A549 (cell line): ENCODE measurements around the gene ZNF205. TPM values are rescaled to one million over a fixed set of nuclear protein-coding genes. Genes with fewer than 3 reads are reported as not detected.

Experiments
- ATAC-seq, 2 experiments: fragments of 200-7000 bp in 1 of 2; fragments of >200 bp in 1 of 2; cut with Nextera tagmentation in 1 of 2; cut with Tn5 transposase in 1 of 2; 3 replicates each; pipeline versions ENCODE4 v1.8.0 to v1.9.1; 2018 to 2020; ENCODE audit warnings: mild to moderate bottlenecking in 1 of 2, moderate library complexity in 1 of 2
- CTCF ChIA-PET: fragments of 300-600 bp; sonication (Branson Sonifier 250); formaldehyde crosslinking; extraction: SDS; loops from one replicate; lab custom pipeline; 2021; ENCODE audit warnings: antibody characterized with exemption, inconsistent platforms; lab: Yijun Ruan, JAX
- POLR2A ChIA-PET: fragments of 350-600 bp; formaldehyde crosslinking; extraction: SDS; loops from one replicate; lab custom pipeline; 2021; ENCODE audit warnings: antibody characterized with exemption, inconsistent platforms; lab: Yijun Ruan, JAX
- DNase-seq, 2 experiments: peaks; one replicate each; pipeline versions ENCODE4 v3.0.0 to v3.0.0-alpha.2; 2011 to 2016; ENCODE audit warnings: low read depth in 1 of 2, low spot score in 1 of 2
- FAIRE-seq: peaks from 2 replicates; lab custom pipeline; 2011; peaks lifted over from hg19 to GRCh38; lab: Jason Lieb, UNC
- H3K27ac ChIP-seq, 2 experiments: fragments of >200 bp; sonication (Bioruptor Twin); formaldehyde crosslinking; 3 replicates each; pipeline ENCODE4 v1.5.1; 2016 to 2017
- H3K4me1 ChIP-seq: fragments of >200 bp; sonication (Bioruptor Twin); formaldehyde crosslinking; 3 replicates; pipeline ENCODE4 v1.6.1; 2016
- H3K4me2 ChIP-seq: fragments of >200 bp; sonication (Bioruptor Twin); formaldehyde crosslinking; 3 replicates; pipeline ENCODE4 v1.6.1; 2016
- H3K4me3 ChIP-seq: fragments of >200 bp; sonication (Bioruptor Twin); formaldehyde crosslinking; 3 replicates; pipeline ENCODE4 v1.5.1; 2016
- H3K9me3 ChIP-seq: fragments of >200 bp; sonication (Bioruptor Twin); formaldehyde crosslinking; 3 replicates; pipeline ENCODE4 v1.6.1; 2016
- BHLHE40 ChIP-seq: IDR thresholded peaks from 2 replicates; pipeline ENCODE4 v1.6.1; 2012; ENCODE audit warnings: low read depth, low read length, inconsistent platforms
- CTCF ChIP-seq: fragments of >200 bp; sonication (Bioruptor Twin); formaldehyde crosslinking; IDR thresholded peaks from 3 replicates; pipeline ENCODE4 v1.5.1; 2016
- GATA3 ChIP-seq: IDR thresholded peaks from 2 replicates; pipeline ENCODE4 v1.6.1; 2012; ENCODE audit warnings: borderline replicate concordance
- JUNB ChIP-seq: fragments of >200 bp; sonication (Bioruptor Twin); formaldehyde crosslinking; IDR thresholded peaks from 2 replicates; pipeline ENCODE4 v1.6.1; 2016
- MYC ChIP-seq: IDR thresholded peaks from 2 replicates; pipeline ENCODE4 v1.6.1; 2012; ENCODE audit warnings: mild to moderate bottlenecking, inconsistent platforms, low read length, improper control_type of control experiment, borderline replicate concordance
- NFE2L2 ChIP-seq: fragments of 150-350 bp; conservative IDR thresholded peaks from 2 replicates; pipeline ENCODE4 v1.6.1; 2014; ENCODE audit warnings: low read length
- RAD21 ChIP-seq, 2 experiments: fragments of >200 bp in 1 of 2; sonication (Bioruptor Twin) in 1 of 2; formaldehyde crosslinking in 1 of 2; IDR thresholded peaks in 1 of 2; conservative IDR thresholded peaks in 1 of 2; 2 replicates in 1 of 2; 3 replicates in 1 of 2; pipeline ENCODE4 v1.6.1; 2012 to 2018; ENCODE audit warnings: inconsistent platforms in 1 of 2
- RFX5 ChIP-seq: fragments of 450-650 bp; IDR thresholded peaks from 2 replicates; pipeline ENCODE4 v1.7.1; 2014; ENCODE audit warnings: antibody characterized with exemption, mild to moderate bottlenecking, moderate library complexity
- SMC3 ChIP-seq: fragments of >200 bp; sonication (Bioruptor Twin); formaldehyde crosslinking; IDR thresholded peaks from 3 replicates; pipeline ENCODE4 v1.6.1; 2018; ENCODE audit warnings: inconsistent platforms
- WGBS: methylation state at CpG from one replicate; pipeline ENCODE4 v1.1.6; 2017; ENCODE audit errors: missing lambda C conversion rate; 5-methylcytosine and 5-hydroxymethylcytosine counted together
- polyA plus RNA-seq, 4 experiments: library from polyadenylated mRNA; depleted of rRNA in 3 of 4; stranded (reverse); fragments of >200 nt; fragmentation: RNase III in 1 of 4; extraction: RNeasy Plus Mini Kit Qiagen cat#74134 plus additional on column Dnase treatment in 1 of 4; gene quantifications; 2 replicates in 3 of 4; 3 replicates in 1 of 4; pipeline ENCODE4 v1.2.3, GENCODE V29; 2011 to 2017
- TF ChIP-seq, protein P1 (sequence below): fragments of 250-450 bp; sonication (Bioruptor Pico); IDR thresholded peaks from 2 replicates; pipeline ENCODE4 v1.5.0; 2020; ENCODE audit warnings: low read depth, mild to moderate bottlenecking, moderate library complexity
- TF ChIP-seq, protein P2 (sequence below): IDR thresholded peaks from 2 replicates; pipeline ENCODE4 v1.6.1; 2012
- TF ChIP-seq, protein P3 (sequence below): fragments of 200-600 bp; sonication (generic); IDR thresholded peaks from 2 replicates; pipeline ENCODE4 v1.6.1; 2016; ENCODE audit warnings: antibody characterized with exemption, mild to moderate bottlenecking, moderate library complexity

The ZNF205 gene
- polyA plus RNA-seq, 2 of the 4 experiments (the other 2 are of a cell fraction) = 4.3 to 9.6 TPM

DNA sequence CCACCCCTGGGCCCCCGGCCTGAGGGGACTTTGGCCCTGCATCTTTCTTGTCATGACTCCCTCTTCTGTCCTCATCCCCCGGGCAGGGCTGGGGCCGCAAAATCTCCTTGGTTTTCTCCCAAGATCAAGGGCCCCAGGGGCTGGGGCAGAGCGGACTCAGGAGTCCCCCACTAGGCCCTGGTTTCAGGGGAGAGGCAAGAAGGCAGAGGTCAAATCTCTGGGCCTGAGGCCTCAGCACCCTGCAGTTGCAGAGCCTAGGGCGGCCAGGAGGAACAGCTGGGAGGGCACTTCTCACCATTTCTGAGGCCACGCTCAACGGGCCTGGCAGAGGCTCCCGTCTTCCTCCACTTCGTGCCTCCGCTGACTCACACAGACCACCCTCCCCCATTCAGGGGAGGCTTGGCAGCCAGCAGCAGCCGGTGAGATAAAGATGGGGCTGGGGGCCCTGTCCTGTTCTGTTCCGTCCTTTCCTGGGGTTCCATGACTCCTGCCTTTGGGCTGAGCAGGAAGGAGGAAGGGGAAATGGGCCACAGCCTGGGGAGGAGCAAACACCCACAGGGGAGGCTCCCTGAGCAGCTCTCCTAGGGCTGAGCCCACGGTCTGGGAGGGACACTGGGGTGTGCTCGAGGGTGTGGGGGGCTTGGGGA, 25.7 kb upstream of the ZNF205 start:
- 80% methylated on average over 13 of the region's 14 CpGs for WGBS
- ChIA-PET CTCF (interaction anchor here (0.9 to 4.1 kb wide), 8 partner anchors 9 to 55 kb away, joined by 3 to 29 read pairs (median 4); no protein-coding TSS in a partner anchor), POLR2A (interaction anchor here (0.6 kb wide), 1 partner anchor 21 kb away, joined by 5 read pairs; no protein-coding TSS in a partner anchor)
- FAIRE-seq (no peak), DNase-seq (no peak), ATAC-seq (peak in 1 of 2 experiments; percentile 14; a peak in 2 of 6 replicates)
- Histone ChIP-seq H3K4me2 (no peak overlapping the region), H3K4me3 (no peak overlapping the region), H3K27ac (no peak overlapping the region), H3K9me3 (no peaks in the 10 kb centered on the region), H3K4me1 (no peaks in the 10 kb centered on the region)
- TF ChIP-seq NFE2L2 = no peak
- TF ChIP-seq BHLHE40 = no peak
- no peak for TF ChIP-seq GATA3
- no peak for TF ChIP-seq MYC
- TF ChIP-seq RFX5 = no peak
- TF ChIP-seq, protein P1, sequence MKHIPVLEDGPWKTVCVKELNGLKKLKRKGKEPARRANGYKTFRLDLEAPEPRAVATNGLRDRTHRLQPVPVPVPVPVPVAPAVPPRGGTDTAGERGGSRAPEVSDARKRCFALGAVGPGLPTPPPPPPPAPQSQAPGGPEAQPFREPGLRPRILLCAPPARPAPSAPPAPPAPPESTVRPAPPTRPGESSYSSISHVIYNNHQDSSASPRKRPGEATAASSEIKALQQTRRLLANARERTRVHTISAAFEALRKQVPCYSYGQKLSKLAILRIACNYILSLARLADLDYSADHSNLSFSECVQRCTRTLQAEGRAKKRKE (CRISPR knock-in tag) = no peak
- TF ChIP-seq RAD21 (conservative IDR thresholded peaks at IDR 0.05 in 1 of 2, IDR thresholded peaks at IDR 0.05 in 1 of 2) = no peak
- no peak for TF ChIP-seq JUNB

DNA sequence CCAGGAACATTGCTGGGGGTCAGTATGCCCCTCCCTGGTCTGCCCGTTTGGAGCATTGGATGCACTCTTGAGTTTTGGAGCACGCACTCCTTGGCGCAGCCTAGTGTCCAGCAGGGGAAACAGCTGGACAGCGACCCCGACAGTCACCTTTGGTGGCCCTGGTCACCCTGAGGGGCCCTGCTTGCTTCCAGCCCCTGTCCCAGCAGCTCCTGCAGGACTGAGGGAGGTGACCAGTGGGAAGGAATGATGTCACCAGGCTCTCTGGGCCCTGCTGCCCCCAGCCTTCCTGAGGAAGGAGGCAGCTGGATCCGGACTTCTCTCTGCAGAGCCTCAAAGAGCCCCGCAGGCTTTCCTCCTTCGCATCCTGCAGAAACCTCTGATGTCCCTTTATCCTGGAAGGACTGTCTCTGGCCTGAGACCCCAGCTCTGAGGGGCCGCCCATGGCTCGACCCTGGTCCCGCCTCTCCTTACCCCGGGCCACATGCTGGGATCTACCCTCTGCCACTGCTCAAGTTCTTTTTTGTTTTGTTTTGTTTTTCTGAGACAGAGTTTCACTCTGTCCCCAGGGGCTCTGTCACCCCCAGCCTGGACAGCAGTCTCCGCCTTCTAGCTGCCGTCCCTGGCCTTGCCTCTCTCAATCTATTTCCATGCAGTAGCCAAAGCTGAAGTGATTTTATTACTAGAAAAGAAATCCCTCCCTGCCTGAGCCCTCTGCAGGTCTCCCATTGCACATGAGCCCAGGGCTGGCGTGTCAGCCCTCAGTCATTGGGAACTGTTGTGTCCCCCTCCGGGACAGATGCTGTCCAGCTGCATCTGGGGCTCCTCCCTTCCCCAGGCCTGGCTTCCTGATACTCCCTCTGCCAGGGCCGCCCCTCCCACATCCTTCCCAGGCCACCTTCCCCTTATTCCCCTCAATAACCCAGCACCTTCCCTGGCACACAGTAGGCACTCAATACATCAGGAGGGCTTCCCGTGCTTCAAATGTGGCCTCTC, 24.8 kb upstream of the ZNF205 start:
- WGBS = 79% methylated on average over 16 of the region's 18 CpGs
- Histone ChIP-seq H3K4me3 (no peak overlapping the region), H3K4me2 (no peak overlapping the region), H3K9me3 (no peaks in the 10 kb centered on the region), H3K27ac (no peak overlapping the region), H3K4me1 (no peaks in the 10 kb centered on the region)
- ATAC-seq = peak; percentile 64 to 75
- CTCF ChIA-PET = interaction anchor here (0.6 to 4.1 kb wide), 11 partner anchors 7 to 92 kb away, joined by 3 to 29 read pairs (median 4); no protein-coding TSS in a partner anchor
- FAIRE-seq = no peak
- POLR2A ChIA-PET = interaction anchor here (0.6 kb wide), 1 partner anchor 20 kb away, joined by 5 read pairs; no protein-coding TSS in a partner anchor
- TF ChIP-seq SMC3 = 0 out of 3 replicates have a peak, but pooled peaks have one; percentile 9
- TF ChIP-seq, protein P2, sequence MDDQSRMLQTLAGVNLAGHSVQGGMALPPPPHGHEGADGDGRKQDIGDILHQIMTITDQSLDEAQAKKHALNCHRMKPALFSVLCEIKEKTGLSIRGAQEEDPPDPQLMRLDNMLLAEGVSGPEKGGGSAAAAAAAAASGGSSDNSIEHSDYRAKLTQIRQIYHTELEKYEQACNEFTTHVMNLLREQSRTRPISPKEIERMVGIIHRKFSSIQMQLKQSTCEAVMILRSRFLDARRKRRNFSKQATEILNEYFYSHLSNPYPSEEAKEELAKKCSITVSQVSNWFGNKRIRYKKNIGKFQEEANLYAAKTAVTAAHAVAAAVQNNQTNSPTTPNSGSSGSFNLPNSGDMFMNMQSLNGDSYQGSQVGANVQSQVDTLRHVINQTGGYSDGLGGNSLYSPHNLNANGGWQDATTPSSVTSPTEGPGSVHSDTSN = no peak
- TF ChIP-seq, protein P3, sequence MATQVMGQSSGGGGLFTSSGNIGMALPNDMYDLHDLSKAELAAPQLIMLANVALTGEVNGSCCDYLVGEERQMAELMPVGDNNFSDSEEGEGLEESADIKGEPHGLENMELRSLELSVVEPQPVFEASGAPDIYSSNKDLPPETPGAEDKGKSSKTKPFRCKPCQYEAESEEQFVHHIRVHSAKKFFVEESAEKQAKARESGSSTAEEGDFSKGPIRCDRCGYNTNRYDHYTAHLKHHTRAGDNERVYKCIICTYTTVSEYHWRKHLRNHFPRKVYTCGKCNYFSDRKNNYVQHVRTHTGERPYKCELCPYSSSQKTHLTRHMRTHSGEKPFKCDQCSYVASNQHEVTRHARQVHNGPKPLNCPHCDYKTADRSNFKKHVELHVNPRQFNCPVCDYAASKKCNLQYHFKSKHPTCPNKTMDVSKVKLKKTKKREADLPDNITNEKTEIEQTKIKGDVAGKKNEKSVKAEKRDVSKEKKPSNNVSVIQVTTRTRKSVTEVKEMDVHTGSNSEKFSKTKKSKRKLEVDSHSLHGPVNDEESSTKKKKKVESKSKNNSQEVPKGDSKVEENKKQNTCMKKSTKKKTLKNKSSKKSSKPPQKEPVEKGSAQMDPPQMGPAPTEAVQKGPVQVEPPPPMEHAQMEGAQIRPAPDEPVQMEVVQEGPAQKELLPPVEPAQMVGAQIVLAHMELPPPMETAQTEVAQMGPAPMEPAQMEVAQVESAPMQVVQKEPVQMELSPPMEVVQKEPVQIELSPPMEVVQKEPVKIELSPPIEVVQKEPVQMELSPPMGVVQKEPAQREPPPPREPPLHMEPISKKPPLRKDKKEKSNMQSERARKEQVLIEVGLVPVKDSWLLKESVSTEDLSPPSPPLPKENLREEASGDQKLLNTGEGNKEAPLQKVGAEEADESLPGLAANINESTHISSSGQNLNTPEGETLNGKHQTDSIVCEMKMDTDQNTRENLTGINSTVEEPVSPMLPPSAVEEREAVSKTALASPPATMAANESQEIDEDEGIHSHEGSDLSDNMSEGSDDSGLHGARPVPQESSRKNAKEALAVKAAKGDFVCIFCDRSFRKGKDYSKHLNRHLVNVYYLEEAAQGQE = 0 out of 2 replicates have a peak, but pooled peaks have one; percentile 25
- TF ChIP-seq RAD21 (conservative IDR thresholded peaks at IDR 0.05 in 1 of 2, IDR thresholded peaks at IDR 0.05 in 1 of 2) = 0 out of 5 replicates have a peak, but pooled peaks of 1 of the 2 experiments have one; percentile 6
- peak; percentile 14; the same call in 1 of the 3 replicates for TF ChIP-seq CTCF
- DNase-seq = peak in 1 of 2 experiments; percentile 26
